Endothelial cell of umbilical vein (primary cell): ENCODE data around the gene CUX1.

Experiments
- EZH2 ChIP-seq: IDR thresholded peaks from 2 replicates; pipeline ENCODE4 v1.6.1; 2012; ENCODE audit warnings: borderline replicate concordance, low read depth, mild to moderate bottlenecking, moderate library complexity, low read length, inconsistent platforms; ENCODE audit not compliant: severe bottlenecking
- POLR2A ChIP-seq: IDR thresholded peaks from 2 replicates; pipeline ENCODE4 v1.6.1; 2012; ENCODE audit warnings: low read depth, mild to moderate bottlenecking, control low read depth, low read length

DNA sequence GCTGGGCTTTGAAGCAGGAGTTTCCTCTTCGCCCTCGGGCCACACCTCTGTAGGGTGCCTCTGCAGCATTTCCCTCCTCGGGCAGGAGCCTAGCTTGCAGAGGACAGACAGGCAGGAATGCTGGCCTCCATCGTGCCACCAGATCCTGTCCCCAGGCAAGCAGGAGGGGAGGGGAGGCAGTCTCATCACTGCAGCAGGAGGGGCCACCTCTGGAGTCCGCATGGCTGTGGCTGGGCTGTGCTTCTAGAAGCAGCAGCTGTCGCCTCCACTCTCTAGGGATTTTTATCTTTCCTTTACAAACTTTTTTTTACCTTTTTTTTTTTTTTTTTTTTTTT, 181.4 kb downstream of the CUX1 start:
- no peak for TF ChIP-seq POLR2A
- no peak for TF ChIP-seq EZH2
